MG63 (cell line): ENCODE results near the gene GNAQ. TPM values are rescaled to one million over a fixed set of nuclear protein-coding genes. Genes with fewer than 3 reads are reported as not detected.
A peak's percentile ranks its signal among the peaks of the same experiment; 100 is the strongest.

ENCODE experiments used
- DNase-seq: peaks from one replicate; pipeline ENCODE4 v3.0.0-alpha.2; 2020
- H3K27me3 ChIP-seq: fragments of 250-450 bp; sonication (Bioruptor Pico); 2 replicates; pipeline ENCODE4 v1.5.1; 2020; ENCODE audit warnings: mild to moderate bottlenecking, moderate library complexity
- H3K36me3 ChIP-seq: fragments of 250-450 bp; sonication (Bioruptor Pico); 2 replicates; pipeline ENCODE4 v1.5.1; 2020; ENCODE audit warnings: mild to moderate bottlenecking, moderate library complexity
- H3K4me3 ChIP-seq: fragments of 250-450 bp; sonication (Bioruptor Pico); 2 replicates; pipeline ENCODE4 v1.5.1; 2020; ENCODE audit warnings: mild to moderate bottlenecking, moderate library complexity
- H3K9me3 ChIP-seq: fragments of 250-450 bp; sonication (Bioruptor Pico); 2 replicates; pipeline ENCODE4 v1.5.1; 2020; ENCODE audit warnings: mild to moderate bottlenecking, moderate library complexity
- total RNA-seq: library from RNA; depleted of rRNA; stranded (reverse); fragments of >200 nt; shearing (Covaris generic); gene quantifications from 2 replicates; pipeline ENCODE4 v1.2.3, GENCODE V29; 2014; ENCODE audit warnings: low replicate concordance

The GNAQ gene
- total RNA-seq, 1 experiment from 2014 or later, result 20.2 TPM

GRCh38 chr9:77800924-77801551 is 230.6 kb downstream of the GNAQ start:
- no peaks in the 10 kb centered on the region for H3K27me3 ChIP-seq
- H3K9me3 ChIP-seq, result no peaks in the 10 kb centered on the region
- H3K4me3 ChIP-seq, result no peak overlapping the region
- no peaks in the 10 kb centered on the region for H3K36me3 ChIP-seq
- no peak for DNase-seq

- Histone ChIP-seq H3K9me3 (no peaks in the 10 kb centered on the region), H3K27me3 (no peaks in the 10 kb centered on the region), H3K4me3 (no peak overlapping the region), H3K36me3 (no peaks in the 10 kb centered on the region)
- no peak for DNase-seq
Observed at GRCh38 chr9:77798140-77798539, 233.5 kb downstream of the GNAQ start.

DNA sequence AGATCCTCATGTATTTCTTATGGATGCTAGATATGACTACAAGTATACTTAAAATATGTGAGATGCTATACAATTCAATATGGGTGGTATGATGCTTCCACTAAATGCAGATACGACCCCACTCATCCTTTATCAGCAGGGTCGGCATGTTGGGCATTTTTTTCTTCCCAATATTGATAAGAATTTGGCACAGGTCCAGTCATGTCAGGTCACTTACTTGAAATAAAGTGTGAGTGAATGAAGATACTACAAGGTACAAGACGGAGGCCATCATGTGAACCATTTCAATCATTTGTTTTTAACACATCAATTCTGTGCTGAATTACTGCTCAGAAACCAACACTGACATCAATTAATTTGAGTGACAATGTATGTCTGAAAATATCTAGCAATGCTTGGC is 236.6 kb downstream of the GNAQ start:
- no peak for DNase-seq
- no peaks in the 10 kb centered on the region for H3K36me3 ChIP-seq
- H3K4me3 ChIP-seq, result no peak overlapping the region
- H3K9me3 ChIP-seq, result no peaks in the 10 kb centered on the region
- H3K27me3 ChIP-seq, result no peaks in the 10 kb centered on the region

DNA sequence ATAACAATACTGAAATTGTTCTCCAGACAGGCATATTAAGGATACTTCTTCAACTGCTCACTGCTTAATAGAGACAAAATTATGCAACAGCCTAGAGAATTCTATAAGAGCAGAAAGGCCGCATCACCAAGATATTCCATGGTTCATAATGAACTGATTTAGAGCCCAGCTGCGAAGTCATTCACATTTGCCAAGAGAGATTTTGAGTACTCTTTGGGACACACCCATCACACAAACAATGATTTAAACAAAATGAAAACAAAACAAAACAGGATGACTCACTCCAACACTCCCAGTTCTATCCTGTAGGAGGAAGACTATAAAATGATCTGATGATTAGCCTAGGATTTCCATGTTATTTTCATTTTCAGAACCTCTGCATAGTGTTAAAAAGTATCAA is 237.8 kb downstream of the GNAQ start:
- no peaks in the 10 kb centered on the region for H3K27me3 ChIP-seq
- no peaks in the 10 kb centered on the region for H3K9me3 ChIP-seq
- peak; percentile 6 for DNase-seq
- H3K4me3 ChIP-seq, result no peak overlapping the region
- no peaks in the 10 kb centered on the region for H3K36me3 ChIP-seq

DNA sequence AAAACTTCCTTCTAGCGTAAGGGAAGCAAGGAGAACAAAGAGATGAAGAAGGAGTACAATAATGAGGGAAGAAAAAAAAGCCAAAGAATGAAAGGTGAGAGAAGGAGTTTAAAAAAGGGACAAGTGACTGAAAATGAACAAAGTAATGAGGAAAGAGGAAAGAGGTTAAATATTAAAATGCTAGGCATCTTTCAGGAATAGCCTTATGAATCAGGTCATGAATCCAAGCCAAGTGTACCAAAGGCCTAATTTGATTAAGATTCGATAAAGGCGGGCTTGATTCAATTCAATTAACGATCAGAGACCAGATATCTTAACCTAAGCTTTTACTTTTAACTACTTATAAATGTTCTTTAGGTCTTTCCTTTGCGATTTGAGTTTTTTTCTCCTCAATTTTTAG is 241.7 kb downstream of the GNAQ start:
- H3K4me3 ChIP-seq, result no peak overlapping the region
- H3K27me3 ChIP-seq, result no peaks in the 10 kb centered on the region
- no peak for DNase-seq
- H3K9me3 ChIP-seq, result no peaks in the 10 kb centered on the region
- no peaks in the 10 kb centered on the region for H3K36me3 ChIP-seq

GRCh38 chr9:77785341-77785740 is 246.3 kb downstream of the GNAQ start:
- DNase-seq, result no peak
- H3K27me3 ChIP-seq, result no peaks in the 10 kb centered on the region
- H3K36me3 ChIP-seq, result no peaks in the 10 kb centered on the region; the same call in 1 of the 2 replicates
- H3K4me3 ChIP-seq, result no peak overlapping the region
- no peaks in the 10 kb centered on the region for H3K9me3 ChIP-seq

DNA sequence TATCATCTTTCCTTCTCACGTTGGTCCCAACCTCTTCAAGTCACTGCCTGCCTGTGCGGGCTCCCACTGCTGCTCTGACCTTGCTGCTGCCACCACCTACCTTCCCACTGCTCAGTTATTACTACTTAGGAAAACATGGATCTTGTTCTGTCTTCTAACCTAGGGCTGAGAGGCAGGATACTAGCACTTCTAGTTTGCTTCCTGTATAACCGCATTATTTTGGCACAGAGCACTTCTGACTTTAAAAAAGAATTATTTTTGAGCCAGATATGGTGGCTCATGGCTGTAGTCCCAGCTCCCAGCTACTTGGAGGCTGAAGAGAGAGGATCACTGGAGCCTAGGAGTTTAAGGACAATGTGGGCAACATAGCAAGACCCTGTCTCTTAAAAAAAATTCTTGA is 248.1 kb downstream of the GNAQ start:
- H3K27me3 ChIP-seq, result no peaks in the 10 kb centered on the region
- no peak for DNase-seq
- H3K9me3 ChIP-seq, result no peaks in the 10 kb centered on the region; the same call in 1 of the 2 replicates
- no peaks in the 10 kb centered on the region; the same call in 1 of the 2 replicates for H3K36me3 ChIP-seq
- no peak overlapping the region for H3K4me3 ChIP-seq

DNA sequence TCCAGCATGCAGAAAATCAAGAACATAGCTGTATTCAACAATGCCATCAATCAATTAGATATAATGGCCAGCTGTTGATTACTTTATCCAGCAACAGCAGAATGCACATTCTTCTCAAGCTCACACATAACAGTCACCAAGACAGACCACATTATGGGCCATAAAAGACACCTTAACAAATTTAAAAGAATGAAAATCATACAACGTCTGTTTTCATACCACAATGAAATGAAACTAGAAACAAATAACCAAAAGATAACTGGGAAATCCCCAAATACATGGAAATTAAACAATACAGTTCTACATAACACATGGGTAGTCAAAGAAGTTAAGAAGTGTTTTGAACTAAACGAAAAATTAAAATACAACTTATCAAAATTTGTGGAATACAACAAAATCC is 252.6 kb downstream of the GNAQ start:
- DNase-seq, result no peak

GRCh38 chr9:77773381-77773780 is 258.2 kb downstream of the GNAQ start:
- Histone ChIP-seq H3K36me3 (no peaks in the 10 kb centered on the region; the same call in 1 of the 2 replicates), H3K27me3 (no peaks in the 10 kb centered on the region), H3K4me3 (no peak overlapping the region), H3K9me3 (no peaks in the 10 kb centered on the region; the same call in 1 of the 2 replicates)
- no peak for DNase-seq

More for the DNA sequence above, 252.6 kb downstream of the GNAQ start:
- no peaks in the 10 kb centered on the region; the same call in 1 of the 2 replicates for H3K36me3 ChIP-seq
- no peaks in the 10 kb centered on the region for H3K27me3 ChIP-seq
- no peak overlapping the region for H3K4me3 ChIP-seq
- no peaks in the 10 kb centered on the region; the same call in 1 of the 2 replicates for H3K9me3 ChIP-seq

- DNase-seq, result no peak
- Histone ChIP-seq H3K36me3 (no peaks in the 10 kb centered on the region; the same call in 1 of the 2 replicates), H3K27me3 (no peaks in the 10 kb centered on the region), H3K4me3 (no peak overlapping the region), H3K9me3 (no peaks in the 10 kb centered on the region; the same call in 1 of the 2 replicates)
Observed at GRCh38 chr9:77772646-77773045, 259.0 kb downstream of the GNAQ start.

DNA sequence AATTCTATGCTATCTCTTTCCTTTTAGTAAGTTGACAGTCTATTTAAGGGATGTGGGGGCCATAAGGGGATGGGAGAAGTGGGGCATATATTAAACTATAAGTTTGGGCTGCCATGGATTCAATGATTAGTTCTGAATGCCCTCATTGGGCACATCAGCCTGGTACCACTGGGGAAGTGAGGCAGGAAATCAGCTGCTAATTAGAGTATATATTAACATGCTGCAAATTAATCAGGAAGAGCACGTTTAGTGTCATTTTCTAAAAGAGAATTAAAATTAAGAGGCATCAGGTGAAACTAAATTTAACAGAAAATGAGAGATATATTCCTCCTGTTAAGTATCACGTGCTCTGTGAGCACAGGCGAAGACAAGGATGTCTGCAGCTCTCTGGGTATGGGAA is 260.4 kb downstream of the GNAQ start:
- no peaks in the 10 kb centered on the region; the same call in 1 of the 2 replicates for H3K36me3 ChIP-seq
- H3K4me3 ChIP-seq, result no peak overlapping the region
- no peaks in the 10 kb centered on the region; the same call in 1 of the 2 replicates for H3K9me3 ChIP-seq
- H3K27me3 ChIP-seq, result no peaks in the 10 kb centered on the region
- no peak for DNase-seq

DNA sequence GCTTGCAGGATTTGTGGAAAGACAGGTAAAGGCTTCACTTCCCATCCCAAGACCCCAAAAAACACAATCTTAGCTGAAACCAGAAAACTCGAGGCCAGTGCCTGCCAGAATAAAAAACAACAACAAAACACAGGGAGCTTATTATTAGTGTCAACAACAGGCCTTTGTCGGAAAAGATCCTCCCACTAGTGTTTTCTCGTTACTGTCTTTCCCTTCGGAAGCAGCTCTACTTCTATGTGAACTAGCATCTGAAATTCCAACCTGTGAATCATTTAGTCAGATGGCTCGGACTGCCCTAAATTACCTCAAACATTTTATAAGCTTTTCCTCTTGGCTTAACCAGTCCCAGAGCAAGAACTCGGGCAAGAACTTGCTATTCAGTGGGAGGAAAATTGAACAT is 261.3 kb downstream of the GNAQ start:
- Histone ChIP-seq H3K9me3 (no peaks in the 10 kb centered on the region), H3K36me3 (no peaks in the 10 kb centered on the region), H3K4me3 (no peak overlapping the region), H3K27me3 (no peaks in the 10 kb centered on the region)
- no peak for DNase-seq

- H3K36me3 ChIP-seq, result no peaks in the 10 kb centered on the region
Observed at GRCh38 chr9:77769246-77769645, 262.4 kb downstream of the GNAQ start.

GRCh38 chr9:77766587-77766986 is 265.0 kb downstream of the GNAQ start:
- no peaks in the 10 kb centered on the region for H3K9me3 ChIP-seq
- DNase-seq, result no peak
- H3K4me3 ChIP-seq, result no peak overlapping the region
- no peaks in the 10 kb centered on the region for H3K36me3 ChIP-seq
- no peaks in the 10 kb centered on the region for H3K27me3 ChIP-seq

More at GRCh38 chr9:77769246-77769645, 262.4 kb downstream of the GNAQ start:
- no peak for DNase-seq
- Histone ChIP-seq H3K27me3 (no peaks in the 10 kb centered on the region), H3K9me3 (no peaks in the 10 kb centered on the region), H3K4me3 (no peak overlapping the region)

GRCh38 chr9:77765781-77766259 is 265.8 kb downstream of the GNAQ start:
- H3K4me3 ChIP-seq, result no peak overlapping the region
- no peaks in the 10 kb centered on the region for H3K9me3 ChIP-seq
- no peaks in the 10 kb centered on the region for H3K36me3 ChIP-seq
- H3K27me3 ChIP-seq, result no peaks in the 10 kb centered on the region
- no peak for DNase-seq

- Histone ChIP-seq H3K36me3 (no peaks in the 10 kb centered on the region), H3K27me3 (no peaks in the 10 kb centered on the region), H3K4me3 (no peak overlapping the region), H3K9me3 (no peaks in the 10 kb centered on the region)
- DNase-seq, result no peak
Observed at GRCh38 chr9:77764894-77765780, 266.5 kb downstream of the GNAQ start.

DNA sequence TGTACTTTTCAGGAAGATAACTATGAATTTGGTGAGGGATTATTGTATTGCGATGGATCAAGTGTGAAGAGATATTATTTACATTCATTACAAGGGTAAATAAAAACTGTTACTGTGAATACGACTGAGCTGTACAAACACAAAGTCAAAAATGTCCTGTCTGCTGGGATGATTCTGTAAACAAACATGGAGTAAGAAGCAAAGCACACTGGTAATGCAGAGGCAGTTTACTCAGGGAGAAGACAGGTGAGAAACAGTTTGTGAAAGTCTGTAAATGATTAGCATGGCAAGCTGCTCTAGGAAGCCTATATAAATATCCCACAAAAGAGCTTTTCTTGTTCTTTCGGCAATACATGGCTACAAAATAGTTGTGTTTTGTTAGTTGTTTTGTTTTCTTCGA is 268.0 kb downstream of the GNAQ start:
- no peaks in the 10 kb centered on the region for H3K27me3 ChIP-seq
- H3K36me3 ChIP-seq, result no peaks in the 10 kb centered on the region
- no peaks in the 10 kb centered on the region for H3K9me3 ChIP-seq
- no peak for DNase-seq
- no peak overlapping the region for H3K4me3 ChIP-seq
